ES-I3 (cell line): ENCODE results near the gene SSX2IP.

Source experiments
- H3K36me3 ChIP-seq: 2 replicates; pipeline ENCODE4 v1.6.1; 2013; ENCODE audit warnings: mild to moderate bottlenecking, low read length, control low read depth, moderate library complexity; ENCODE audit not compliant: insufficient read depth
- H3K4me1 ChIP-seq: 2 replicates; pipeline ENCODE4 v1.6.1; 2013; ENCODE audit warnings: mild to moderate bottlenecking, control low read depth, low read length; ENCODE audit not compliant: insufficient read depth
- H3K9ac ChIP-seq: 2 replicates; pipeline ENCODE4 v1.6.1; 2013; ENCODE audit warnings: low read depth, mild to moderate bottlenecking, low read length, moderate library complexity
- H3K9me3 ChIP-seq: 2 replicates; pipeline ENCODE4 v1.6.1; 2013; ENCODE audit warnings: mild to moderate bottlenecking, low read length, moderate library complexity; ENCODE audit not compliant: control insufficient read depth, insufficient read depth

Gene SSX2IP

GRCh38 chr1:84721152-84721551, 30.9 kb upstream of the SSX2IP start:
- Histone ChIP-seq H3K36me3 (no peaks in the 10 kb centered on the region), H3K9ac (no peak overlapping the region), H3K4me1 (no peaks in the 10 kb centered on the region), H3K9me3 (no peaks in the 10 kb centered on the region)

GRCh38 chr1:84720221-84720780, 30.0 kb upstream of the SSX2IP start:
- H3K4me1 ChIP-seq, result no peaks in the 10 kb centered on the region

GRCh38 chr1:84719543-84720217, 29.4 kb upstream of the SSX2IP start:
- no peaks in the 10 kb centered on the region for H3K36me3 ChIP-seq
- no peak overlapping the region for H3K9ac ChIP-seq
- H3K9me3 ChIP-seq, result no peaks in the 10 kb centered on the region
- no peaks in the 10 kb centered on the region for H3K4me1 ChIP-seq

More at GRCh38 chr1:84720221-84720780, 30.0 kb upstream of the SSX2IP start:
- no peaks in the 10 kb centered on the region for H3K36me3 ChIP-seq
- no peaks in the 10 kb centered on the region for H3K9me3 ChIP-seq
- no peak overlapping the region for H3K9ac ChIP-seq

- H3K9ac ChIP-seq, result no peak overlapping the region
- H3K4me1 ChIP-seq, result no peaks in the 10 kb centered on the region
- H3K36me3 ChIP-seq, result no peaks in the 10 kb centered on the region
Measured at GRCh38 chr1:84715342-84716019, 25.2 kb upstream of the SSX2IP start.

GRCh38 chr1:84712276-84712874, 22.1 kb upstream of the SSX2IP start:
- H3K9ac ChIP-seq, result no peak overlapping the region
- no peaks in the 10 kb centered on the region for H3K4me1 ChIP-seq

More at GRCh38 chr1:84715342-84716019, 25.2 kb upstream of the SSX2IP start:
- no peaks in the 10 kb centered on the region for H3K9me3 ChIP-seq

GRCh38 chr1:84711869-84712268, 21.6 kb upstream of the SSX2IP start:
- H3K4me1 ChIP-seq, result no peaks in the 10 kb centered on the region
- H3K36me3 ChIP-seq, result no peaks in the 10 kb centered on the region
- H3K9me3 ChIP-seq, result no peaks in the 10 kb centered on the region
- no peak overlapping the region for H3K9ac ChIP-seq

More at GRCh38 chr1:84712276-84712874, 22.1 kb upstream of the SSX2IP start:
- Histone ChIP-seq H3K36me3 (no peaks in the 10 kb centered on the region), H3K9me3 (no peaks in the 10 kb centered on the region)

- no peak overlapping the region for H3K9ac ChIP-seq
- H3K4me1 ChIP-seq, result no peaks in the 10 kb centered on the region
- no peaks in the 10 kb centered on the region for H3K9me3 ChIP-seq
- H3K36me3 ChIP-seq, result no peaks in the 10 kb centered on the region
Measured at GRCh38 chr1:84711121-84711520, 20.9 kb upstream of the SSX2IP start.

- H3K9ac ChIP-seq, result no peak overlapping the region
- 0 out of 2 replicates have a peak, but pooled peaks cover 5% of the 10 kb centered on the region for H3K4me1 ChIP-seq
- H3K9me3 ChIP-seq, result no peaks in the 10 kb centered on the region
- H3K36me3 ChIP-seq, result no peaks in the 10 kb centered on the region
Measured at GRCh38 chr1:84709131-84709530, 18.9 kb upstream of the SSX2IP start.

- H3K4me1 ChIP-seq, result peaks cover 9% of the 10 kb centered on the region; the same call in 1 of the 2 replicates
- no peak overlapping the region for H3K9ac ChIP-seq
- H3K36me3 ChIP-seq, result no peaks in the 10 kb centered on the region
- H3K9me3 ChIP-seq, result no peaks in the 10 kb centered on the region
Measured at GRCh38 chr1:84708031-84708430, 17.8 kb upstream of the SSX2IP start.

GRCh38 chr1:84705513-84705912, 15.3 kb upstream of the SSX2IP start:
- no peaks in the 10 kb centered on the region for H3K36me3 ChIP-seq
- H3K9me3 ChIP-seq, result no peaks in the 10 kb centered on the region
- no peak overlapping the region for H3K9ac ChIP-seq
- H3K4me1 ChIP-seq, result peaks cover 12% of the 10 kb centered on the region; the same call in 1 of the 2 replicates

- no peaks in the 10 kb centered on the region for H3K36me3 ChIP-seq
- no peak overlapping the region for H3K9ac ChIP-seq
- H3K4me1 ChIP-seq, result peaks cover 12% of the 10 kb centered on the region; the same call in 1 of the 2 replicates
- H3K9me3 ChIP-seq, result no peaks in the 10 kb centered on the region
Measured at GRCh38 chr1:84704872-84705417, 14.7 kb upstream of the SSX2IP start.

- Histone ChIP-seq H3K36me3 (no peaks in the 10 kb centered on the region), H3K4me1 (peaks cover 22% of the 10 kb centered on the region), H3K9ac (no peak overlapping the region)
Measured at GRCh38 chr1:84703431-84703830, 13.2 kb upstream of the SSX2IP start.

GRCh38 chr1:84702143-84702542, 11.9 kb upstream of the SSX2IP start:
- H3K9me3 ChIP-seq, result no peaks in the 10 kb centered on the region
- peaks cover 33% of the 10 kb centered on the region for H3K4me1 ChIP-seq
- no peaks in the 10 kb centered on the region for H3K36me3 ChIP-seq
- H3K9ac ChIP-seq, result no peak overlapping the region

More at GRCh38 chr1:84703431-84703830, 13.2 kb upstream of the SSX2IP start:
- no peaks in the 10 kb centered on the region for H3K9me3 ChIP-seq

GRCh38 chr1:84701376-84701775, 11.1 kb upstream of the SSX2IP start:
- Histone ChIP-seq H3K9me3 (no peaks in the 10 kb centered on the region), H3K9ac (no peak overlapping the region), H3K36me3 (no peaks in the 10 kb centered on the region), H3K4me1 (peaks cover 33% of the 10 kb centered on the region)
